Tibial artery (tissue), 4 donors: Measurements from ENCODE around the gene SKAP1.
"Not testable (repeated sequence)": the region's sequence is repeated elsewhere in the genome, so short reads cannot be mapped to it uniquely, and the experiment has no call there.

Experiments used
- DNase-seq, 2 donors: peaks; one replicate each; pipeline ENCODE4 v3.0.0-alpha.2; 2019
- H3K27ac ChIP-seq, 2 donors: fragments of 200-600 bp; sonication (generic) in 1 of 2; 1 replicate in 1 of 2; 2 replicates in 1 of 2; pipeline ENCODE4 v1.5.1; 2018 to 2019; ENCODE audit warnings: mild to moderate bottlenecking in 1 of 2
- H3K27me3 ChIP-seq, 2 donors: fragments of 200-600 bp; sonication (generic) in 1 of 2; one replicate each; pipeline versions ENCODE4 v1.5.1 to v1.6.0; 2016 to 2019
- H3K36me3 ChIP-seq, 3 donors: fragments of 200-600 bp; sonication (generic) in 2 of 3; one replicate each; pipeline ENCODE4 v1.5.1; 2016 to 2019; ENCODE audit warnings: mild to moderate bottlenecking in 2 of 3
- H3K4me1 ChIP-seq, 4 donors: fragments of 200-600 bp; sonication (generic) in 2 of 4; 1 replicate in 3 of 4; 2 replicates in 1 of 4; pipeline ENCODE4 v1.5.1; 2016 to 2019
- H3K4me3 ChIP-seq, 2 donors: fragments of 200-600 bp; sonication (generic) in 1 of 2; 1 replicate in 1 of 2; 2 replicates in 1 of 2; pipeline ENCODE4 v1.5.1; 2018 to 2019; ENCODE audit warnings: mild to moderate bottlenecking in 2 of 2
- H3K9me3 ChIP-seq, 3 donors: fragments of 200-600 bp; sonication (generic) in 1 of 3; one replicate each; pipeline ENCODE4 v1.5.1; 2016 to 2019
- CTCF ChIP-seq, 2 experiments: fragments of 200-600 bp in 1 of 2; fragments of 450-650 bp in 1 of 2; IDR thresholded peaks; one replicate each; pipeline ENCODE4 v1.5.1; 2017 to 2019; ENCODE audit warnings: antibody characterized with exemption in 2 of 2, mild to moderate bottlenecking in 1 of 2, moderate library complexity in 1 of 2
- intact Hi-C: fragments of 100-400 bp; cut with DNase I; formaldehyde crosslinking; loops from one replicate; pipeline ENCODE4 v1.15.0; 2023; ENCODE audit warnings: low total_unique reads

The SKAP1 gene

GRCh38 chr17:48347177-48347576, 82.8 kb downstream of the SKAP1 start:
- no peak for TF ChIP-seq CTCF (IDR thresholded peaks at IDR 0.05)
- intact Hi-C loops = no loop called here
- H3K36me3 ChIP-seq = no peaks in the 10 kb centered on the region
- H3K9me3 ChIP-seq = no peaks in the 10 kb centered on the region
- no peak overlapping the region for H3K27ac ChIP-seq
- H3K27me3 ChIP-seq = peaks cover 0 to 48% of the 10 kb centered on the region in 2 donors
- no peak overlapping the region for H3K4me3 ChIP-seq
- DNase-seq = no peak
- H3K4me1 ChIP-seq = no peaks in the 10 kb centered on the region

GRCh38 chr17:48344251-48344650, 85.8 kb downstream of the SKAP1 start:
- Histone ChIP-seq H3K36me3 (no peaks in the 10 kb centered on the region), H3K4me3 (no peak overlapping the region), H3K9me3 (no peaks in the 10 kb centered on the region), H3K4me1 (no peaks in the 10 kb centered on the region), H3K27me3 (peaks cover 0 to 53% of the 10 kb centered on the region in 2 donors), H3K27ac (no peak overlapping the region)
- no peak for TF ChIP-seq CTCF (IDR thresholded peaks at IDR 0.05)
- DNase-seq = no peak
- intact Hi-C loops = no loop called here

GRCh38 chr17:48340916-48341315, 89.1 kb downstream of the SKAP1 start:
- no peak for DNase-seq
- Histone ChIP-seq H3K9me3 (no peaks in the 10 kb centered on the region), H3K4me3 (no peak overlapping the region), H3K36me3 (no peaks in the 10 kb centered on the region), H3K4me1 (no peaks in the 10 kb centered on the region), H3K27ac (no peak overlapping the region), H3K27me3 (peaks cover 0 to 63% of the 10 kb centered on the region in 2 donors)
- TF ChIP-seq CTCF (IDR thresholded peaks at IDR 0.05) = no peak
- intact Hi-C loops = no loop called here

- no peak for TF ChIP-seq CTCF (IDR thresholded peaks at IDR 0.05)
- no peak for DNase-seq
- intact Hi-C loops = loop anchor here (5.0 kb wide), 1 partner anchor 284 kb away; no protein-coding TSS in a partner anchor
- Histone ChIP-seq H3K27ac (no peak overlapping the region), H3K4me1 (no peaks in the 10 kb centered on the region), H3K27me3 (peaks cover 0 to 78% of the 10 kb centered on the region in 2 donors), H3K36me3 (no peaks in the 10 kb centered on the region), H3K4me3 (no peak overlapping the region), H3K9me3 (no peaks in the 10 kb centered on the region)
Observed at GRCh38 chr17:48338720-48339119, 91.3 kb downstream of the SKAP1 start.

- H3K4me3 ChIP-seq, H3K4me1 ChIP-seq, DNase-seq, H3K36me3 ChIP-seq, H3K27ac ChIP-seq, H3K9me3 ChIP-seq: not testable (repeated sequence)
- H3K27me3 ChIP-seq = peaks cover 0 to 83% of the 10 kb centered on the region in 2 donors
- intact Hi-C loops = loop anchor here (5.0 kb wide), 1 partner anchor 284 kb away; no protein-coding TSS in a partner anchor
Observed at GRCh38 chr17:48337903-48338302, 92.1 kb downstream of the SKAP1 start.

- intact Hi-C loops = loop anchor here (5.0 kb wide), 1 partner anchor 285 kb away; no protein-coding TSS in a partner anchor
- no peak overlapping the region for H3K27ac ChIP-seq
- no peaks in the 10 kb centered on the region for H3K4me1 ChIP-seq
- no peak overlapping the region for H3K4me3 ChIP-seq
- DNase-seq = no peak
- peaks cover 0 to 79% of the 10 kb centered on the region in 2 donors for H3K27me3 ChIP-seq
- no peaks in the 10 kb centered on the region for H3K36me3 ChIP-seq
- TF ChIP-seq CTCF (IDR thresholded peaks at IDR 0.05) = no peak
- H3K9me3 ChIP-seq = no peaks in the 10 kb centered on the region
Observed at GRCh38 chr17:48336986-48337385, 93.0 kb downstream of the SKAP1 start.
